GM18517 (cell line): Measurements from ENCODE around the gene PCDHB14.
"Not testable (repeated sequence)": the region's sequence is repeated elsewhere in the genome, so short reads cannot be mapped to it uniquely, and the experiment has no call there.

ENCODE experiments used
- ATAC-seq: cut with Tn5 transposase; IDR thresholded peaks from one replicate; pipeline ENCODE4 v1.9.1; 2021; ENCODE audit warnings: mild to moderate bottlenecking, moderate library complexity; ENCODE audit not compliant: unreplicated experiment

The PCDHB14 gene

GRCh38 chr5:141223112-141223783 lies at the start of gene PCDHB14:
Gene PCDHB14, plus strand, starts transcription at chr5:141223343. Its CDS starts 163 bp downstream, at chr5:141223506.
- ATAC-seq, result no peak

DNA sequence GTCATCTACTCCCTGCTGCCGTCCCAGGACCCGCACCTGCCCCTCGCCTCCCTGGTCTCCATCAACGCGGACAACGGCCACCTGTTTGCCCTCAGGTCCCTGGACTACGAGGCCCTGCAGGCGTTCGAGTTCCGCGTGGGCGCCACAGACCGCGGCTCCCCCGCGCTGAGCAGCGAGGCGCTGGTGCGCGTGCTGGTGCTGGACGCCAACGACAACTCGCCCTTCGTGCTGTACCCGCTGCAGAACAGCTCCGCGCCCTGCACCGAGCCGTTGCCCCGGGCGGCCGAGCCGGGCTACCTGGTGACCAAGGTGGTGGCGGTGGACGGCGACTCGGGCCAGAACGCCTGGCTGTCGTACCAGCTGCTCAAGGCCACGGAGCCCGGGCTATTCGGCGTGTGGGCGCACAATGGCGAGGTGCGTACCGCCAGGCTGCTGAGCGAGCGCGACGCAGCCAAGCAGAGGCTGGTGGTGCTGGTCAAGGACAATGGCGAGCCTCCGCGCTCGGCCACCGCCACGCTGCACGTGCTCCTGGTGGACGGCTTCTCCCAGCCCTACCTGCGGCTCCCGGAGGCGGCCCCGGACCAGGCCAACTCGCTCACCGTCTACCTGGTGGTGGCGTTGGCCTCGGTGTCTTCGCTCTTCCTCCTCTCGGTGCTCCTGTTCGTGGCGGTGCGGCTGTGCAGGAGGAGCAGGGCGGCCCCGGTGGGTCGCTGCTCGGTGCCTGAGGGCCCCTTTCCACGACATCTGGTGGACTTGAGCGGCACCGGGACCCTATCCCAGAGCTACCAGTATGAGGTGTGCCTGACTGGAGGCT lies 48.6 kb upstream of the PCDHB14 start:
- not testable (repeated sequence) for ATAC-seq

GRCh38 chr5:141175933-141176332 lies 47.2 kb upstream of the PCDHB14 start:
- no peak for ATAC-seq

DNA sequence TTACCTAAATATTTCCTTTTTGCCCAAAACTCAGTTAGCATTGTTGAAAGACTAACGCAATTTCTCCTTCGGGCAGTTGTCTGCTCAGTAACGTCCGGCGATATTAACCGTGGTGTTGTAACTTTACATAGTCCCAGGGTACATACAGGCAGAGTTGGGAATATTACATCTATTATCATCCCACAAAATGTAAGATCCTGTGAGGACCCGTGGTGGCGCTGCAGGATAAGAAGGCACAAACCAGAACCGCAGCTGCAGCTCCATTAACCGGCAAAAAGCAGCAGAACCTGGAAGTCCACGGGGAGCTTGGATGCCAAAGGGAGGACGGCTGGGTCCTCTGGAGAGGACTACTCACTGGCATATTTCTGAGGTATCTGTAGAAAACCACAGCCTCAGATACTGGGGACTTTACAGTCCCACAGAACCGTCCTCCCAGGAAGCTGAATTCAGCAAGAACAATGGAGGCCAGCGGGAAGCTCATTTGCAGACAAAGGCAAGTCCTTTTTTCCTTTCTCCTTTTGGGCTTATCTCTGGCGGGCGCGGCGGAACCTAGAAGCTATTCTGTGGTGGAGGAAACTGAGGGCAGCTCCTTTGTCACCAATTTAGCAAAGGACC lies 45.5 kb upstream of the PCDHB14 start, which contains the start of gene PCDHB8:
PCDHB8 (plus strand) TSS at position 214 of the 615 bp plus-strand sequence; CDS start at position 459, 245 bp downstream.
- ATAC-seq, result not testable (repeated sequence)

- not testable (repeated sequence) for ATAC-seq
Measured at GRCh38 chr5:141179371-141179770, 43.8 kb upstream of the PCDHB14 start.

- ATAC-seq, result not testable (repeated sequence)
Measured at GRCh38 chr5:141179876-141180275, 43.3 kb upstream of the PCDHB14 start.

GRCh38 chr5:141180313-141180712 lies 42.8 kb upstream of the PCDHB14 start:
- no peak for ATAC-seq

- ATAC-seq, result no peak
Measured at GRCh38 chr5:141182248-141182647, 40.9 kb upstream of the PCDHB14 start, which contains the start of gene PCDHB16. Gene PCDHB16, plus strand, starts transcription at chr5:141182387. Its CDS starts 173 bp downstream, at chr5:141182560.

DNA sequence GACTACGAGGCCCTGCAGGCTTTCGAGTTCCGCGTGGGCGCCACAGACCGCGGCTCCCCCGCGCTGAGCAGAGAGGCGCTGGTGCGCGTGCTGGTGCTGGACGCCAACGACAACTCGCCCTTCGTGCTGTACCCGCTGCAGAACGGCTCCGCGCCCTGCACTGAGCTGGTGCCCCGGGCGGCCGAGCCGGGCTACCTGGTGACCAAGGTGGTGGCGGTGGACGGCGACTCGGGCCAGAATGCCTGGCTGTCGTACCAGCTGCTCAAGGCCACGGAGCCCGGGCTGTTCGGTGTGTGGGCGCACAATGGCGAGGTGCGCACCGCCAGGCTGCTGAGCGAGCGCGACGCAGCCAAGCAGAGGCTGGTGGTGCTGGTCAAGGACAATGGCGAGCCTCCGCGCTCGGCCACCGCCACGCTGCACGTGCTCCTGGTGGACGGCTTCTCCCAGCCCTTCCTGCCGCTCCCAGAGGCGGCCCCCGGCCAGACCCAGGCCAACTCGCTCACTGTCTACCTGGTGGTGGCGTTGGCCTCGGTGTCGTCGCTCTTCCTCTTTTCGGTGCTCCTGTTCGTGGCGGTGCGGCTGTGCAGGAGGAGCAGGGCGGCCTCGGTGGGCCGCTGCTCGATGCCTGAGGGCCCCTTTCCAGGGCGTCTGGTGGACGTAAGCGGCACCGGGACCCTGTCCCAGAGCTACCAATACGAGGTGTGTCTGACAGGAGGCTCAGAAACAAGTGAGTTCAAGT lies 38.9 kb upstream of the PCDHB14 start:
- ATAC-seq, result not testable (repeated sequence)

GRCh38 chr5:141186897-141187512 lies 36.1 kb upstream of the PCDHB14 start, which contains the start of gene PCDHB9:
Gene PCDHB9, plus strand, starts transcription at chr5:141187161. Its CDS starts 158 bp downstream, at chr5:141187319.
- no peak for ATAC-seq

- ATAC-seq, result not testable (repeated sequence)
Measured at GRCh38 chr5:141188682-141189081, 34.5 kb upstream of the PCDHB14 start.

DNA sequence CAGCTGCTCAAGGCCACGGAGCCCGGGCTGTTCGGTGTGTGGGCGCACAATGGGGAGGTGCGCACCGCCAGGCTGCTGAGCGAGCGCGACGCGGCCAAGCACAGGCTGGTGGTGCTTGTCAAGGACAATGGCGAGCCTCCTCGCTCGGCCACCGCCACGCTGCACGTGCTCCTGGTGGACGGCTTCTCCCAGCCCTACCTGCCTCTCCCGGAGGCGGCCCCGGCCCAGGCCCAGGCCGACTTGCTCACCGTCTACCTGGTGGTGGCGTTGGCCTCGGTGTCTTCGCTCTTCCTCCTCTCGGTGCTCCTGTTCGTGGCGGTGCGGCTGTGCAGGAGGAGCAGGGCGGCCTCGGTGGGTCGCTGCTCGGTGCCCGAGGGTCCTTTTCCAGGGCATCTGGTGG lies 34.0 kb upstream of the PCDHB14 start:
- ATAC-seq, result not testable (repeated sequence)

GRCh38 chr5:141192110-141192725 lies 30.9 kb upstream of the PCDHB14 start, which contains the start of gene PCDHB10:
Gene PCDHB10, plus strand, starts transcription at chr5:141192353. Its CDS starts 200 bp downstream, at chr5:141192553.
- ATAC-seq, result no peak

DNA sequence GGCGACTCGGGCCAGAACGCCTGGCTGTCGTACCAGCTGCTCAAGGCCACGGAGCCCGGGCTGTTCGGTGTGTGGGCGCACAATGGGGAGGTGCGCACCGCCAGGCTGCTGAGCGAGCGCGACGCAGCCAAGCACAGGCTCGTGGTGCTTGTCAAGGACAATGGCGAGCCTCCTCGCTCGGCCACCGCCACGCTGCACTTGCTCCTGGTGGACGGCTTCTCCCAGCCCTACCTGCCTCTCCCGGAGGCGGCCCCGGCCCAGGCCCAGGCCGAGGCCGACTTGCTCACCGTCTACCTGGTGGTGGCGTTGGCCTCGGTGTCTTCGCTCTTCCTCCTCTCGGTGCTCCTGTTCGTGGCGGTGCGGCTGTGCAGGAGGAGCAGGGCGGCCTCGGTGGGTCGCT lies 28.8 kb upstream of the PCDHB14 start:
- not testable (repeated sequence) for ATAC-seq

DNA sequence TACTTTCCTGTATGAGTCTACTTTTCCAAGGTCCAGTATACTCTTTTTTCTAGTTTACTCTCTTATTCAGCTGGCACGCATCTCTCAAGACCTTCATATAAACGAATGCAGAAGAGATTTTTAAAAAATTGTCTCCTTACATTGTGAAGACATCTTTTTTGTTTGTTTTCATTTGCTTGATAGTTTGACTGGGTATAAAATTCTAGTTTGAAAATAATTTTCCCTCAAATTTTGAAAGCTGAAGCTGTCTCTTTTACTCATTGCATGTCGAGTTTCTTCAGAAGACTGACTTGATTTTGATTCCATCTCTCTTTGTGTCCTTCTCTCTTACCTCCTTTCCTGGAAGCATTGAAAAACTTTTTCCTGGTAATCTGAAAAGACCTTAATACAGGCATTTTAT lies 26.8 kb upstream of the PCDHB14 start:
- ATAC-seq, result no peak

DNA sequence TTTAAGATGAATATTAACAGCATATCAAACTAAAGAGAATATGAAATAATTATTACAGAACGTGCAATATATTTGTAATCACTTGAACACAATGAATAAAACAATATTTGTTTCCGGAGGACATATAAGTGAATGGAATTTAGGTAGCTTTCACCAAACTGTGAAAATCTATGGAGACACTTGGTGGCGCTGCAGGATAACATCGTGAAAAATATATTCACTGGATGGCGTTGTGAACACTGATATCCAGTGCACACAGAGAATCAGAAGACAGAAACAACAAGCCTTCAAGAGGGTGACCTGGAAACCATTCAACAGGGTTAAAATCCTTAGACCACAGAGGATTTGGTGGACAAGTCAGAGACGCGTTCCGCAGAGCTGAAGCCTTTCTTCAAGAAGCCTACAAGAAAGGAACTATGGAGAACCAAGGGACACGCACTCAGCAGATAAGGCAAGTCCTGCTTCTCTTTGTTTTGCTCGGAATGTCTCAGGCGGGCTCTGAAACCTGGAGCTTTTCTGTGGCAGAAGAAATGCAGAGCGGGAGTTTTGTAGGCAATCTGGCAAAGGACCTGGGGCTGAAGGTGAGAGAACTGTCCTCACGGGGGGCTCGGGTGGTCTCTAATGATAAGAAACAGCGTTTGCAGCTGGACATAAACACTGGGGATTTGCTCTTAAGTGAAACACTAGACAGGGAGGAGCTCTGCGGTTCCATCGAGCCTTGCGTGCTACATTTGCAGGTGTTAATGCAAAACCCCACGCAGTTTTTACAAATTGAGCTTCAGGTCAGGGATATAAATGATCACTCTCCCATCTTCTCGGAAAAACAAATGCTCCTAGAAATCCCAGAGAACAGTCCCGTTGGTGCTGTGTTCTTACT lies 23.5 kb upstream of the PCDHB14 start, which contains the start of gene PCDHB11:
PCDHB11 (plus strand) TSS at position 269 of the 877 bp plus-strand sequence; CDS start at position 417, 148 bp downstream.
- no peak for ATAC-seq

DNA sequence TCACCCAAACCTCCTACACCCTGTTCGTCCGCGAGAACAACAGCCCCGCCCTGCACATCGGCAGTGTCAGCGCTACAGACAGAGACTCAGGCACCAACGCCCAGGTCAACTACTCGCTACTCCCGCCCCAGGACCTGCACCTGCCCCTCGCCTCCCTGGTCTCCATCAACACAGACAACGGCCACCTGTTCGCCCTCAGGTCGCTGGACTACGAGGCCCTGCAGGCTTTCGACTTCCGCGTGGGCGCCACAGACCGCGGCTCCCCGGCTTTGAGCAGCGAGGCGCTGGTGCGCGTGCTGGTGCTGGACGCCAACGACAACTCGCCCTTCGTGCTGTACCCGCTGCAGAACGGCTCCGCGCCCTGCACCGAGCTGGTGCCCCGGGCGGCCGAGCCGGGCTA lies 22.0 kb upstream of the PCDHB14 start:
- not testable (repeated sequence) for ATAC-seq

- ATAC-seq, result not testable (repeated sequence)
Measured at GRCh38 chr5:141201646-141202045, 21.5 kb upstream of the PCDHB14 start.
